Subcutaneous adipose tissue (tissue), 4 donors: ENCODE data around the gene ESR2. TPM values are rescaled to one million over a fixed set of nuclear protein-coding genes. Genes with fewer than 3 reads are reported as not detected.

Experiments
- CTCF ChIP-seq: fragments of 450-650 bp; IDR thresholded peaks from one replicate; pipeline ENCODE4 v1.5.1; 2016; ENCODE audit warnings: low read depth, mild to moderate bottlenecking, control low read depth, antibody characterized with exemption, moderate library complexity
- total RNA-seq, 4 donors: library from RNA; depleted of rRNA; stranded (reverse); fragments of >200 nt; gene quantifications; one replicate each; pipeline ENCODE4 v1.1.0, GENCODE V29; 2016

The ESR2 gene
- total RNA-seq, 4 donors from 2014 or later: 1.1 to 21.5 (median 3.9) TPM

- TF ChIP-seq CTCF: no peak
These were observed 4.6 kb downstream of the ESR2 start for GRCh38 chr14:64289571-64289970.

GRCh38 chr14:64281805-64282204 is 12.4 kb downstream of the ESR2 start:
- TF ChIP-seq CTCF: no peak

GRCh38 chr14:64279704-64280668 is 14.2 kb downstream of the ESR2 start:
- no peak for TF ChIP-seq CTCF

GRCh38 chr14:64278458-64278857 is 15.7 kb downstream of the ESR2 start:
- no peak for TF ChIP-seq CTCF

- no peak for TF ChIP-seq CTCF
These were observed 22.2 kb downstream of the ESR2 start for GRCh38 chr14:64272019-64272418.

- no peak for TF ChIP-seq CTCF
These were observed 27.9 kb downstream of the ESR2 start for GRCh38 chr14:64266239-64266638.

GRCh38 chr14:64265222-64265621 is 28.9 kb downstream of the ESR2 start:
- TF ChIP-seq CTCF: no peak
